OCI-LY3 (cell line): Measurements from ENCODE around the gene DUSP6.

ENCODE experiments used
- CTCF ChIP-seq: fragments of 200-600, 300-600 bp; sonication (generic); IDR thresholded peaks from 2 replicates; pipeline ENCODE4 v1.5.1; 2014; ENCODE audit warnings: antibody characterized with exemption, low read length, low read depth
- EZH2phosphoT487 ChIP-seq: fragments of 200-600 bp; shearing (Covaris generic); IDR thresholded peaks from 2 replicates; pipeline ENCODE4 v1.6.1; 2018; ENCODE audit warnings: antibody characterized with exemption, mixed run types, low read depth

- TF ChIP-seq CTCF (no peak), EZH2phosphoT487 (no peak)
Observed at GRCh38 chr12:89389755-89390661, 37.7 kb upstream of the DUSP6 start.
